GM18508 (cell line): ENCODE measurements around the gene RBBP8.

Experiments used
- ATAC-seq: cut with Tn5 transposase; IDR thresholded peaks from one replicate; pipeline ENCODE4 v1.9.1; 2021; ENCODE audit warnings: moderate number of reproducible peaks; ENCODE audit not compliant: insufficient read depth, unreplicated experiment

The RBBP8 gene

DNA sequence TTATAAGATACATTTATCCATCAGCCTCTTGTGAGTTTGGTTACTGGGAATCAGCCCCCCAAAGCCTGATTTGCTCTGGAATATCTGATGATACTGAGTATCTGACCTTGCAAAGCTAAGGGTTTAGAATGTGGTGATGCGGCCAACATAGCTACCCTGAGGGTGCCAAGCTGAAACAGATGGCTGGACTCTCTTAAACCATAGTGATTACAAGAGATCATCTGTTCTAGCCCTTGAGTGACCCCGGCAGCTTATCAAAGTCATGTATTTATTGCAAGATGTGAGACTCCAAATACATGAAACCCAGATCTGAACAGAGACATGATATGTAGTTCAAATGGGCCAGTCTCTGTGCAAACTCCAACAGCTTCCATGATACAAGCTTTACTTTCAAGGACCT lies 124.0 kb downstream of the RBBP8 start:
- ATAC-seq, result no peak

DNA sequence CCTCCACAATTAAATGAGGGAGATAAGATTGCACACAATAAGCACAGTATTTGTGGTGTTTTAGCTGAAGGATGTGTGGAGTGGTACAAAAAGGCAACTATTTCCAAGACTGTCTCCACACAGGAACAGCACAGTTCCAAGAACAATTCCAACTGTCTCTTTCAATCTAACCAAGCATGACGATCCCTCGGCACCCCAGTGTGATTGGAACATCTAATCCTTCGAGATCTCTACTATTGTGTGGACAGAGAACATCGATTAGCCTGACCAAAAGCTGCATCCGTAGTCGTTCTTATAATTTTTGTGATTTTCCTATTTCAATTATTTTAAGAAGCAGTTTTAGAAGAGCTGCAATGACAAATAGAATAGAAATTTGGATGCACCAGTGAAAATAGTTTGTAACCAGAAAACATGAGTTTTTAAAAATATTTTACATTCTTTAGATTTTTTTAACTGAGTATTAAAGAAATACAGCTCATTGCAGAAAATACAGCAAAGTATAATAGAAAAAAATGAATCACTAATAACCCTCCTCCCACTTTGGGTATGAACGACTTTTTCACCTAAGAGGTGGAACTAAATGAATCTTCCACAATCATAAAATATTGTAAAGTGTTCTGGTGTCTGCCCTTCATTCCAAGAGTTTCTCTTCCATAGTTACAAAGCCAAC lies 125.8 kb downstream of the RBBP8 start:
- ATAC-seq, result no peak

DNA sequence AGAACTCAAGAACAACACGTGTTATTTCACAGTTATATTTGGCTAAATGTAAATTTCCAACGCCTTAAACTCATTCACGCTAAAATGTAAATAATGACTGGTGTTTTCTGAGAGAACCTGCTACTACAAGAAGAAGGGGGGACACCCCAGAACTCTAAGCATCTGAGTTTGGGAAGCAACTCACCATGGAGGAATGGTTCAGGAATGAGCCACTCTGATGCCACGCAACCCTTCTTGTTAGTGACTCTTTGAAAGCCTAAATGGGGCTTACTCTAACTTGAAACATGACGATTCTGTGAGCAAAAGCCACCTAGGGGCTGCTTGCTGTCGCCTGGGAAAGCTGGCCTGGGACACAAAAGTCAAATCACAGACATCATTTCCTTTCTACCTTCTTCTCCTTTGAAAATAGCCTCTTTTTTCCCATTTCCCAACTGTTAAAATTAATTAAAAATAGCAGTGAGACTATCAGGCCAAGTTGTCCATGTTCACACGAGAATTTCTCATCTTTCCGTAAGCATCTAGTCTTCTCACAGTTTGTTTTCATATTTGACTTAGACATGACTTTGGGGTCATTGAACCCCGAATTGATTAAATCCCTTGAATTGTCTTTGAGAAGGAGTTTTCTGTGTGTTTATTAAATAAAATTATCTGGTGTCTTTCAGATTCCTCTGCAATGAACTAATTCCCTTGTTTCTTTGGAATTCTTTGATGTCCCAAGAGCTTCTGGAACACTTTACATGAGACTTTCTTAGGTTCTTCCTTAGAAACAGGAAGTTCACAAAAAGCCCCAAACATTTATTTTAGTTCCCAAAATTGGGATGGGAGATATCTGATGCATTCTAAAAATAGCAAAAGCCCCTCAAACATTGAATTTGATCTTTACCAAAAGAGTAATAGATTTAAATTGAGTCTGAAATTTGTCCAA lies 126.7 kb downstream of the RBBP8 start:
- ATAC-seq, result no peak

DNA sequence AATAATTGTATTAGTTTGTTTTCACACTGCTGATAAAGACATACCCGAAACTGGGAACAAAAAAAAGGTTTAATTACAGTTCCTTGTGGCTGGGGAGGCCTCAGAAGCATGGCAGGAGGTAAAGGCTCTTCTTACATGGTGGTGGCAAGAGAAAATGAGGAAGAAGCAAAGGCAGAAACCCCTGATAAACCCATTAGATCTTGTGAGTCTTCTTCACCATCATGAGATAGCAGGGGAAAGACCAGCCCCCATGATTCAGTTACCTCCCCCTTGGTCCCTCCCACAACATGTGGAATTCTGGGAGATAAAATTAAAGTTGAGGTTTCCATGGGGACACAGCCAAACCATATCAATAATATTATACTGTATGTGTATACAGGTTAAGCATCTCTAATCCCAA lies 128.9 kb downstream of the RBBP8 start:
- ATAC-seq, result no peak

DNA sequence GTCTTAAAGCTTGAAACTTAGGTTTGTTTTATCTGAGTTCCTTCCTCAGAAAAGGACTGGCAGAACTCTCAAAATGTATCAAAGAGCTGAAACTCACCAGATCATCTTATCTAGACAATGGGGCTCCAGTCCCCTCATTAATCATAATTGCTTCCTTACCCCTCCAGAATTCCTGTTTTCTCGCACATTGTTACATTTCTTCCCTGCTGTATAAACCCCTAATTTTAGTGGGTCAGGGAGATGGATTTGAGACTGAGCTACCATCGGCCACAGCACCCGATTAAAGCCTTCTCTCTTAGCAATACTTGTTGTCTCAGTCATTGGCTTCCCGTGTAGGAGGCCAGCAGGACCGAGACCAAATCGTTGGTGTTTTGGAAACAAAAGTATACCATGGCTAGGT lies 130.4 kb downstream of the RBBP8 start:
- no peak for ATAC-seq

DNA sequence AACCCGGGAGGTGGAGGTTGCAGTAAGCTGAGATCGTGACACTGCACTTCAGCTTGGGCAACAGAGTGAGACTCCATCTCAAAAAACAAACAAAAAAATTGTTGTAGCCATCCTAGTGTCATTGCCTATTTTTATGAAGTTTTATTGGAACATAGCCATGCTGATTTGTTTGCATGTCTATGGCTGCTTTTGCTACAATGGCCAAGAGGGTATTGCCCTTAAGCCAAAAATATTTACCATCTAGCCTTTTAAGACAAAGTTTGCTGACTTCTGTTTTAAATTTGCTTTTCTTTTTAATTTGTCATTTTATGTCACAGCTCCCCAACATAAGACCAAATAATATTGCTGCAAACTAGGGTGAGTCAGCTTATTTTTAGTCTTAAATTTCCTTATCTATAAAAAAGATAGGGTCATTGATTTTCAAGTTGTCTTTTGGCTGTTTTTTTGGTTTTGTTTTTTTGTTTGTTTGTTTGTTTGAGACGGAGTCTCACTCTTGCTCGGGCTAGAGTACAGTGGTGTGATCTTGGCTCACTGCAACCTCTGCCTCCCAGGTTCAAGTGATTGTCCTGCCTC lies 132.2 kb downstream of the RBBP8 start:
- ATAC-seq, result no peak

DNA sequence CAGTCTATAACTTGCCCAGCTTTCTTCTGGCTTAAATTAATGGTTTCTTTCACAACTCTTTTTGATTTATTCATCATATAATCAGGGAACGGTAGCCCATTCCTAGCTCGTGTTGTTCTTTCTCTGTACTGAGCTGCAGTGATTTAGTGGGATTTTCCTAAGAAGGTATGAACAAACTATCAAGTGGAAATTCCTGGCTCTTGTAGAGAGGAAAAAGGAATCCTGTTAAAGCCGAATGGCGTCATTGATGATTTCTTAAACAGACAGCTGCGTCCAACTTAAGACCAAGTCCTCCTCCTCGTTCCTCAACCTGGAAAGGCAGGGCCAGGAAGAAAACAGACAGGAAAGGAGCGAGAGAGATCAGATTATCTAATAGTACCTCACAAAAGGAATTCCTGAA lies 132.9 kb downstream of the RBBP8 start:
- no peak for ATAC-seq

DNA sequence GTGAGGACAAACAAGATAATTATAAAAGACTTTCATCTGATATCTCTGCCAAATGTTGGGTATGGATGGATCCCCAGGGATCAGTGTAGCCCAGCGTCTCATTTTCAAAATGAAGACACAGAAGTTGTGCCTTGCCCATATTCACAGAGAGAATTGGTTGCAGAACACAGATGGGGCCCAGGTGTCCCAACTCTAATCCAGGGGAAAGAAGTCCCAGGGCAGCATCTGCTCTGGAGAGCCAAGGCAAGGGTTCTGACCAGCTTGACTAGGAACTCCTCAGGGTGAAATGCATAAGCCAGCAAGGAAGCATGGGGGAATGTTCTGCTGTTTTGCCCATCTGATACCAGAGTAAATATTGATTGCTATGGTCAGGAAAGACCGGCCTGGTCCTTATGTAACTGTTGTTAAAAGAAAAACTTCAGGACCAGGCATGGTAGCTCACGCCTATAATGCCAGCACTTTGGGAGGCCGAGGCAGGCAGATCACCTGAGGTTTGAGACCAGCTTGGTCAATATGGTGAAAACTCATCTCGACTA lies 133.4 kb downstream of the RBBP8 start:
- no peak for ATAC-seq

DNA sequence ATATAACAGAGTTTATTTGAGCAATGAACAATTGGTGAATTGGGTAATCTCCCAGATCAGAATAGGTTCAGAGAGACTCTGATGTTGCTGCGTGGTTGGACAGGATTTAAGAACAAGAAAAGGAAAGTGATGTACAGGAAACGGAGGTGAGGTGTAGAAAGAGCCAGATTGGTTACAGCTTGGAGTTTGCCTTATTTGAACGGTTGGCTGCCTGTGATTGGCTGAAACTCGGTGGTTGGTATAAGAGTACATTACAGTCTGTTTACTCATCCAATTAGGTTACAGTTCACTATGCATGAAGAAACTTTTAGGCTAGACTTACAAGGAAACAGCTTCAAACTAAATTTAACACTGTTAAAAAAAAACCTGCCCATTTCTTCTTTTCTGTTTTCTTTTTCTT lies 134.1 kb downstream of the RBBP8 start:
- ATAC-seq, result no peak

DNA sequence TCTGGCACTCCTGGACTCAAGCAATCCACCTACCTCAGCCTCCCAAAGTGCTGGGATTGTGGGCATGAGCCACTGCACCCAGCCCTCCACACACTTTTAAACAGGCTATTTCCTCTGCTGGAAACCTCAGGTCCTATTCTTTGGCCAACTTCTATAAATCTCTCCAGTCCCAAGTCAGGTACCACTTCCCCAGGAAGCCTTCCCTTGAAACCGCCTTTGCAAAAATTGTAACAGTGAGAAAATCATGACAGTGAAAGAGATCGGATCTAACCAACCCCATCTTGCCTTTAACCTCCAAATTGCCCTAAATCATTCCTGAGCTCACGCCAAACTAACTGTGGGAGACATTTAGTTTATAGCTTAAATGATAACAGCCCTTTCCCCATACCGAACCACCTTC lies 134.9 kb downstream of the RBBP8 start:
- no peak for ATAC-seq

DNA sequence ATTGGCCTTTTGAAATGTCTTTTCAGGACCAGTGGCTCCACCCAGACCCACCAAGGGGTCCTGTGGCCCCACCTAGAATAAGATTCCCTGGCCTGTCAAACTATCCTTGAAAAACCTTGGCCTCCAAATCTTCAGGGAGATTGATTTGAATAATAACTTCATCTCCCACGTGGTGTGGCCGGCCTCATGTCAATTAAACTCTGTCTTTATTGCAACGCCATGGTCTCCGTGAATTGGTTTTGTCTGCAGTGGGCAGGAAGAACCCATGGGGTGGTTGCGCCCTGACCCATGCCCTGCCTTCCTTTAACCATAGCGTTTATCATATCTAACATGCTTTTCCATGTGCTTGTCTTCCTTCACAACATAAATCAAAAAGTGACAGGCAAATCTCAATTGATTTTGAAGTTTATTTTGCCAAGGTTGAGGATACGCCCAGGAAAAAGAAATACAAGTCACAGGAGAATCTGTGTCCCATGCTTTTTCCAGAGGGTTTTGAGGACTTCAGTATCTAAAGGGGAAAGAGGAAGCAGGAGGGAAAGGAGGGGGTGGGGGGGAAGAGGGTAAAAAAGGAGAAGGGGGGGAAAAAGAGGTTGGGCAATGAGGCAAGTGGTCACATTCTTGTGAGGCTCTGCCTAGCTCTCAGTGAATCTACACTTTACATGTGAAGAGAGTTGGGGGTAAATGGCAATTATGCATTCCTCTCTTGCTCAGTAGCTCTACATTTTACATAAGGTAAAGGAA lies 135.6 kb downstream of the RBBP8 start:
- no peak for ATAC-seq

DNA sequence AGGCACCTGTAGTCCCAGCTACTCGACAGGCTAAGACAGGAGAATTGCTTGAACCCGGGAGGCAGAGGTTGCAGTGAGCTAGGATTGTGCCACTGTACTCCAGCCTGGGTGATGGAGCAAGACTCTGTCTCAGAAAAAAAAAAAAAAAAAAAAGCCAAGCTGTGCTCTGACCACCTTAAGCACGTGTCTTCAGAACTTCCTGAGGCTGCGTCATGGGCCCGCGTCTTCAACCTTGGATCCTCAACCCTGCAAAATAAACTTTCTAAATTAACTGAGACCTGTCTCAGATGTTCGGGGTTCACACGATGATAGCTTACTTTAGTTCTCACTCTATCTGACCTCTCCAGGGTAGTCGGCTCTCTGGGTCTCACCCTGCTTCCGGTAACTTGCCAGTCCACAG lies 136.4 kb downstream of the RBBP8 start:
- ATAC-seq, result no peak

DNA sequence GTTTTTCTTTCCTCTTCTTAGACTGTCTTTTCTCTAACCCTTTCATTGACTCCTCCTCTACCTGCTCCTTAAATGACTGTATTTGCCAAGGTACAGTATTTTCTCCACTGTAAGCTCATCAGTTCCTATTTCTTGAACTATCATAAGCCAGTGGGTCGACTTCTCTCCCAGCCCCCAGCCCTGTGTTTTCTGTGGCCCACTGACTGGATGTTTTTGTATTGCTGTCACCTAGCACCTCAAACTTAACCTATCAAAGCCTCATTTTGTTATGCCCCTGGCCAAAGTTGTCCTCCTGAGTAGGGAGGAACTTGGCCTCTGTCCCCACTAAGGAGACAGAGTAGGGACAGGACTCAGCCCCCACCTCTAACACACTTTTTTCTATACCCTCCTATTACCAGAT lies 136.8 kb downstream of the RBBP8 start:
- no peak for ATAC-seq

DNA sequence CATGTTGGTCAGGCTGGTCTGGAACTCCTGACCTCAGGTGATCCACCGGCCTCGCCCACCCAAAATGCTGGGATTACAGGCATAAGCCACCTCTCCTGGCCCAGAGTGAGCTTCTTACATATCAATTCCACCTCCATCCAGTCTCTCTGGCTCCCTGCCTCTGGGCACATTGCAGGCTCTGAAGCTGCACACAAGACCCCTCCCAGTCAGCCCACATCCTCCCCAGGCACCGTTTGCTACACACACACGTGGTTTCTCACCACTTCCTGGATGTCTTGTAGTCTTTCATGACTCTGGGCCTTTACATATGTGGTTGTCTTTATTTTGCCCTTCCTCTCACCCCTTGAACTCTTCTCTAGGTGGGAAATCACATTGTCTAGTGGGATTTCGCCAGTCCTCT lies 138.2 kb downstream of the RBBP8 start:
- ATAC-seq, result peak; percentile 92

DNA sequence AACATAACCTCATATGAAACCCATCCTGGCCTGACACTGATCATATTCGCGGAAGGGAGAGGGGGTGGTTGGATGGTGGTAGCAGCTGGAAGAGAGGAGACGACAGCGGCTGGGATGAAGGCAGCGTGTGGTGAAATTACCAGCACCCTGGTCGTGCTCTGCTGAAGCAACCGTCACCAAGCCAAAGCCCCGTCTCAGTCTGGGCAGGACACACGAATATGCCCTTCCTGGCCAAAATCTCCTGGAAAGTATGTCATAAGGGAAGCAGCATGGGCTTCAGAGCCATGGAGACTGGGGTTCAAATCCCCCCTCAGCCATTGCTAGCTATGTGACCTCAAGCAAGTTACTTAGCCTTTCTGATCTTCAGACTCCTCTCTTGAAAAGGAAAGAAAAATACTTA lies 139.0 kb downstream of the RBBP8 start:
- ATAC-seq, result no peak

DNA sequence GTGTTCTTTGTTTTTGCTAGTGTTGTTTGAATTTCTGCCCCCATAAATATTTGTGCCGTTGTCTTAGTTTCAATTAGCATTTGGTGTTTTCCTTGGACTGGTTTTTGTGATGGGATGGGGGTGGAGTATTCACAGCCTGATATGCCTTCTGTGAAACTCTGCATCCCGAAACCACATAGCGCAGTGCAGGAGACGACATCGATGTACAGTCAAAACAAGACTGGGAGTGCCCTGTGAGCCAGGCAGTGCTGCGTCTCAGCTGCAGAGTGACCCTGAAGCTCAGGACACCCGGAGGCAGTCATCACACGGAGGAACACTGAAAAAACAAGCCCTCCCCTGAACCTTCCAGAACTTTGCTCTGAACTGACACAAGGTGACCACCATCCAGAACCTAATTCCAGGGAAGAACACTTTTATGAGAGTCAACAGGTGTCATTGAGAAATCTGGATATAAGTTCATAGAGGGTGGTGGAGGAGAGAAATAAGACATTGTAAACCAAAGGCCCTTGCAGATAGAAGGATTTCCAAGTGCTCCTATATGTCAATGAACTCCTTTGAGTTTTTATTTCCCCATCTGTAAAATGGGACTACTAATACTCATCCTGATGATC lies 141.0 kb downstream of the RBBP8 start:
- no peak for ATAC-seq
